Measurements from ENCODE around the gene TRPV5.

DNA sequence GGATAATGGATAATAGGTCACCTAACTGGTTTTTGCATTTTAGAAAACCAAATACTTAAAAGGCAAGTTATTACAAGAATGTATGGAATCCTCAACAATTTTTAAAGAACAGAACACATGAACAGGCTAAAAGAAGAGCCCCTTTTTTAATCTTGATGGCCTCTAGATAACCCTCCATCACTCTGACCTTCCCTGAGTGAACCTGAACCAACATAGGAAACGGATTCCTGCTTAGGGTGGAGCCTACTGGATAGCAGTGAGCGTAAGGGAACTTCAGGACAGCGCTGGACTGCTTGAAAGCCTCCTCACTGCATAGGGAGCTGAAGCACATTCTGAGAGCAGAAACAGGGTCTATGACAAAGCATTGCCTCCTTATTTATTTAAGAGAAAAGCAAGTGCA lies 20.5 kb downstream of the TRPV5 start:
- TF ChIP-seq, protein P1, sequence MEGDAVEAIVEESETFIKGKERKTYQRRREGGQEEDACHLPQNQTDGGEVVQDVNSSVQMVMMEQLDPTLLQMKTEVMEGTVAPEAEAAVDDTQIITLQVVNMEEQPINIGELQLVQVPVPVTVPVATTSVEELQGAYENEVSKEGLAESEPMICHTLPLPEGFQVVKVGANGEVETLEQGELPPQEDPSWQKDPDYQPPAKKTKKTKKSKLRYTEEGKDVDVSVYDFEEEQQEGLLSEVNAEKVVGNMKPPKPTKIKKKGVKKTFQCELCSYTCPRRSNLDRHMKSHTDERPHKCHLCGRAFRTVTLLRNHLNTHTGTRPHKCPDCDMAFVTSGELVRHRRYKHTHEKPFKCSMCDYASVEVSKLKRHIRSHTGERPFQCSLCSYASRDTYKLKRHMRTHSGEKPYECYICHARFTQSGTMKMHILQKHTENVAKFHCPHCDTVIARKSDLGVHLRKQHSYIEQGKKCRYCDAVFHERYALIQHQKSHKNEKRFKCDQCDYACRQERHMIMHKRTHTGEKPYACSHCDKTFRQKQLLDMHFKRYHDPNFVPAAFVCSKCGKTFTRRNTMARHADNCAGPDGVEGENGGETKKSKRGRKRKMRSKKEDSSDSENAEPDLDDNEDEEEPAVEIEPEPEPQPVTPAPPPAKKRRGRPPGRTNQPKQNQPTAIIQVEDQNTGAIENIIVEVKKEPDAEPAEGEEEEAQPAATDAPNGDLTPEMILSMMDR (conservative IDR thresholded peaks at IDR 0.05 in 1 of 2, IDR thresholded peaks at IDR 0.05 in 1 of 2; ENCODE audit: low read depth in 1 of 2, low read length in 2 of 2), result no peak
- TF ChIP-seq EZH2 (IDR thresholded peaks at IDR 0.05; ENCODE audit: low read length, missing control alignments), result no peak

Data from fibroblast of lung (primary cell).